Psoas muscle (tissue), 8 donors: ENCODE measurements around the gene CFAP74. TPM values are rescaled to one million over a fixed set of nuclear protein-coding genes. Genes with fewer than 3 reads are reported as not detected.

Source experiments
- ATAC-seq, 4 donors: fragments of 200-7000 bp; cut with Tn5 transposase; one replicate each; pipeline ENCODE4 v1.9.1; 2020; ENCODE audit warnings: moderate library complexity in 3 of 4, mild to moderate bottlenecking in 2 of 4
- DNase-seq, 2 donors: peaks; one replicate each; pipeline ENCODE4 v3.0.0-alpha.2; 2020
- H3K27ac ChIP-seq: fragments of 200-600 bp; one replicate; pipeline ENCODE4 v1.8.0; 2022
- H3K27me3 ChIP-seq, 3 donors: fragments of 200-600 bp in 1 of 3; one replicate each; pipeline versions ENCODE4 v1.6.1 to v1.8.0; 2013 to 2022; ENCODE audit warnings: low read length in 2 of 3, mild to moderate bottlenecking in 2 of 3, moderate library complexity in 1 of 3; ENCODE audit not compliant: insufficient read depth in 3 of 3
- H3K36me3 ChIP-seq, 2 donors: fragments of 200-600 bp in 1 of 2; one replicate each; pipeline versions ENCODE4 v1.6.1 to v1.8.0; 2013 to 2022; ENCODE audit warnings: low read depth in 1 of 2, mild to moderate bottlenecking in 1 of 2, moderate library complexity in 1 of 2; ENCODE audit not compliant: insufficient read depth in 1 of 2
- H3K4me1 ChIP-seq: fragments of 200-600 bp; one replicate; pipeline ENCODE4 v1.8.0; 2022
- H3K4me3 ChIP-seq: fragments of 200-600 bp; one replicate; pipeline ENCODE4 v1.8.0; 2022; ENCODE audit warnings: mild to moderate bottlenecking
- H3K9me3 ChIP-seq: fragments of 200-600 bp; one replicate; pipeline ENCODE4 v1.8.0; 2022
- CTCF ChIP-seq: fragments of 200-600 bp; IDR thresholded peaks from one replicate; pipeline ENCODE4 v1.8.0; 2022; ENCODE audit warnings: antibody characterized with exemption
- WGBS, 3 donors: extraction: QIAGEN DNeasy Blood & Tissue Kit; methylation state at CpG; one replicate each; pipeline versions ENCODE4 v1.1.6 to v1.1.7; 2013; 5-methylcytosine and 5-hydroxymethylcytosine counted together
- intact Hi-C, 2 donors: fragments of 100-400 bp; cut with DNase I; formaldehyde crosslinking; loops; one replicate each; pipeline versions ENCODE4 v1.11.0 to v1.14.2; 2022
- polyA plus RNA-seq, 3 donors: library from polyadenylated mRNA; stranded (reverse); fragments of 200-250 nt; gene quantifications; one replicate each; pipeline ENCODE4 v1.2.3, GENCODE V29; 2013
- total RNA-seq, 4 donors: library from RNA; stranded (reverse); fragmentation: NEBNext Ultra II Directional in 2 of 4; extraction: Animal tissue kit (Norgen Biotek cat#: 25700) in 2 of 4; gene quantifications; one replicate each; pipeline versions ENCODE4 v1.2.1 to v1.2.4, GENCODE V29; 2021 to 2023
- donor health status: healthy with polysubstance abuse.
- donor health status: DM: no; HTN: no; CAD: no; lungs with moderate emphysema.
- donor health status: Bipolar disorder and iron deficiency.
- donor health status: healthy.
- donor health status: DM: yes; HTN: yes; CAD: no.
- donor health status: DM: no; HTN: no; CAD: no.
- donor health status: DM: no; HTN: no; CAD: no.
- donor health status: DM: yes; HTN: yes; CAD: no.

CFAP74 gene
- total and polyA plus RNA-seq, 7 donors = 0.01 to 0.05 TPM; not detected in 5

DNA sequence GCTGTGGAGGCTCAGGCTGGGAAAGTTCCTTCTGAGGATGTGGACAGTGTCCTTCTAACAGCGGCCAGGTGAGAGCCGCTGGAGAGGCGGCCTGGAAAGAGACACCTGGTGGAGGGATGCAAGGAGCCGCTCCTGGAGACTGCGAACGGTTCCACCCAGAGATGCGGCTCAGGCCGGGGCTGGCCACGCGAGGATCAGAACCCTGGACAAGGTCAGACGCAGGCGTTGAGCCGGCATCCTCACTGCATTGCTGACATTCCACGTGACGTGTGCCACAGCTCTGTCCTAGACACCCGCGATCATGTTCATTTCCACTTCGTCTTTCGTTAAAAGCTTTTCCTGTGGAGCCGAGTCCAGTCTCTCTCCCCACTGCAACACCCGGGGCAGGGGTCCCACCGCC is 28.8 kb downstream of the CFAP74 start:
- Histone ChIP-seq H3K9me3 (no peaks in the 10 kb centered on the region), H3K27ac (no peak overlapping the region), H3K36me3 (no peaks in the 10 kb centered on the region), H3K4me1 (no peaks in the 10 kb centered on the region), H3K4me3 (no peak overlapping the region), H3K27me3 (peaks cover 0 to 42% (median 9%) of the 10 kb centered on the region in 3 donors)
- intact Hi-C loops = no loop called here
- ATAC-seq (no peak), DNase-seq (no peak)
- no peak for TF ChIP-seq CTCF
- 59 to 63% (median 62%) methylated on average over 22 of the region's 22 CpGs for WGBS, 3 donors

GRCh38 chr1:1973716-1974642 is 29.6 kb downstream of the CFAP74 start:
- no peaks in the 10 kb centered on the region for H3K4me1 ChIP-seq
- peaks cover 0 to 42% (median 9%) of the 10 kb centered on the region in 3 donors for H3K27me3 ChIP-seq
- no peak overlapping the region for H3K4me3 ChIP-seq
- H3K9me3 ChIP-seq = no peaks in the 10 kb centered on the region
- 54 to 56% (median 56%) methylated on average over 29 to 34 of the region's 34 CpGs for whole genome bisulfite sequencing, 3 donors
- intact Hi-C loops = no loop called here
- no peaks in the 10 kb centered on the region for H3K36me3 ChIP-seq
- ATAC-seq (no peak), DNase-seq (peak in 1 of 2 donors; percentile 49)
- TF ChIP-seq CTCF = no peak
- H3K27ac ChIP-seq = no peak overlapping the region

DNA sequence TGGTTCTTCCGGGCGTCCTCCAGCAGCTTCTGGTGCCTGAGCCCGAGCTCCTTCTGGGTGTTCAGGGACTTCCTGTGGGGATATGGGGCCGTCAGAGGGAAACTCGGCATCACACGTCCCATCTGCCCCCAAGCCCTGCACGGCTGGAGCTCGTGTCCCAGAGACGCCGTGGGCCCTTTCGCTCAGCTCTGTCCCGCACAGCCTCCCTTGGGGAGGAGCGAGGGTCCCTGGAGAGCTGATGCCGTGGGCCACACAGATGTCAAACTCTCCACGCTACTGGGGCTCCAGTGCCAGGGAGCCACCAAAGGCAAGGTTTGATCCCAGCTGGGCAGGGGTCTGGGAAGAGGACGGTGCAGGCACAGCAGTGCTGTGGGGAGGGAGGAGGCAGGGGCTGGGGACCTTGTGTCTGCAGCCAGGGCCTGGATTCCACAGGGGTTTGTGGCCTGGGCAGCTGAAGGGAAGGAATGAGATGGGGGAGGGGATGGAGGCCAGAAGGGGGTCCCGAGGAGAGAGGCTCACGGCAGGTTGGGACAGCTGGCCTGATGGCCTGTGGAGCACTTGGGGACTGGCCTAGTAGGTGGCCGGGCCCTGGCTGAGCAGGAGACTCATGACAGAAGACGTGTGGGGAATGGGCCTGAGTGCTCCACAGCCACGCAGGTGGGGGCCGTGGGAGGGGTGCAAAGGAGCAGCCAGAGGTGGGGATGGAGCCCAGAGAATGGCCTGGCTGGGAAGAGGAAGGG is 30.4 kb downstream of the CFAP74 start:
- ATAC-seq (no peak), DNase-seq (peak in 1 of 2 donors; percentile 12)
- no peak for TF ChIP-seq CTCF
- Histone ChIP-seq H3K4me1 (no peaks in the 10 kb centered on the region), H3K9me3 (no peaks in the 10 kb centered on the region), H3K36me3 (no peaks in the 10 kb centered on the region), H3K4me3 (no peak overlapping the region), H3K27ac (no peak overlapping the region), H3K27me3 (peaks cover 0 to 48% (median 9%) of the 10 kb centered on the region in 3 donors)
- intact Hi-C loops = no loop called here
- 51 to 59% (median 57%) methylated on average over 22 of the region's 22 CpGs for WGBS, 3 donors

- peaks cover 0 to 61% (median 10%) of the 10 kb centered on the region in 3 donors for H3K27me3 ChIP-seq
- H3K36me3 ChIP-seq = no peaks in the 10 kb centered on the region
Observed at GRCh38 chr1:1971688-1972087, 31.9 kb downstream of the CFAP74 start.

More at GRCh38 chr1:1971688-1972087, 31.9 kb downstream of the CFAP74 start:
- Histone ChIP-seq H3K4me1 (no peaks in the 10 kb centered on the region), H3K4me3 (no peak overlapping the region), H3K27ac (no peak overlapping the region), H3K9me3 (no peaks in the 10 kb centered on the region)
- ATAC-seq = no peak
- no peak for TF ChIP-seq CTCF
- WGBS, 3 donors = 88 to 89% (median 89%) methylated on average over 21 of the region's 21 CpGs
- intact Hi-C loops = no loop called here
- no peak for DNase-seq
